ENCODE measurements around the gene RNU6-1.
A peak's percentile ranks its signal among the peaks of the same experiment; 100 is the strongest.

GRCh38 chr15:67823314-67824196, 16.3 kb downstream of the RNU6-1 start:
- TF ChIP-seq EZH2 (IDR thresholded peaks at IDR 0.05; ENCODE audit: borderline replicate concordance) (peak; percentile 91), CTCF (IDR thresholded peaks at IDR 0.05; ENCODE audit: poor library complexity) (no peak)
